ENCODE results near the gene GET4.
"Not testable (repeated sequence)": the region's sequence is repeated elsewhere in the genome, so short reads cannot be mapped to it uniquely, and the experiment has no call there.

The GET4 gene

GRCh38 chr7:872685-873084, 3.7 kb upstream of the GET4 start:
- not testable (repeated sequence) for DNase-seq

- DNase-seq = peak; percentile 79
Measured at GRCh38 chr7:873367-874002, 2.9 kb upstream of the GET4 start.

DNA sequence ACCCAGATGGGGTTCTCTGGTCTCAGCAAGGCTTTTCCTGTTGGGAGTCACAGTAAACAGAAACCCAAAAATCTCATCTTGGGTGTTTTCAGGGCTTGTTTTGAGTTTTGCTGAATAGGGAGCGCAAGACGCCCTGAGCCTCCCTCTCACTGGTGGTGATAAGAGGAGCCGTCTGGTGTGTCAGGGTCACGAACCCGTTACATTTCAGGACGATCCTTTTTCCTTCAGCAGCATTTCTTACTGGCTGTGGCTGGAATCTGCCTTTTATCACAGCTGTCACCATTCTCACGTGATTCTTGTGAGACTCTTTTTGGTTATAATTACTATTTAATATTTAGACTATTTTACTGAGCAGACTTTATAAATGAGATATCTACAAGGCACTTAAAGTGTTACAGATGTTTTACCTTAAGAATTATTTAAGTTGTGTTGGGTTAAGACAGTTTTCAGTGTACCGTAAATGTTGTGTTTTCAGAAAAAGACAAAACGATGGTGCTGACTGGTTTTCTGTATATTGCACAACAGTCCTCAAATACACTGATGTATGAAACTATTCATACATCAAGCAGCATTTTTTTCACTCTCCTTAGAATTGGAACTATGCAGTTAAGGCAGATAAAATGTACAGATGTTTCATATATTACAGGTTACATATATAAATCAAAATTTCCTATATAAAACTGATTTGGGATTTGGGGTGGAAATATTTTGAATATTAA, 2.2 kb upstream of the GET4 start:
- no peak for DNase-seq

GRCh38 chr7:875051-875450, 1.3 kb upstream of the GET4 start:
- no peak for DNase-seq

DNA sequence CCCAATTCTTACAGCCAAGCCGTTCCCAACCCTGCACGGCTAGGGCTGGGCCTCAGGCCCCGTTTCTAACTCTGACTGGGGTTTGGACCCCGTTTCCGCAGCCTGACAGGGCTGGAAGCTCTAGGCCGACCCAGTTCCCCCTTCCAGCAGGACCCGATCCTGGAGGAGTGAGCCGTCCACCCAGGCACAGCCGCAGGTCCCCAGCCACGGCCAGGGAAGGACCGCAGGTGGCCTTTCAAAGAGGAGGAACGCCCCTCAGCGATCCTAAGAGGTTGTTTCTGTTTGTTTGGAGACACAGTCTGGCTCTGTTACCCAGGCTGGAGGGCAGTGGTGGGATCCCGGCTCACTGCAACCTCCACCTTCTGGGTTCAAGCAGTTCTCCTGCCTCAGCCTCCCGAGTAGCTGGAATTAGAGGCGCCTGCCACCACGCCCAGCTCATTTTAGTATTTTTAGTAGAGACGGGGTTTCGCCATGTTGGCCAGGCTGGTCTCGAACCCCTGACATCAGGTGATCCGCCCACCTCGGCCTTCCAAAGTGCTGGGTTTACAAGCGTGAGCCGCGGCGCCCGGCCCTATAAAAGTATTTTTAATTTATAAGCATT, 778 bp upstream of the GET4 start:
- DNase-seq = no peak

DNA sequence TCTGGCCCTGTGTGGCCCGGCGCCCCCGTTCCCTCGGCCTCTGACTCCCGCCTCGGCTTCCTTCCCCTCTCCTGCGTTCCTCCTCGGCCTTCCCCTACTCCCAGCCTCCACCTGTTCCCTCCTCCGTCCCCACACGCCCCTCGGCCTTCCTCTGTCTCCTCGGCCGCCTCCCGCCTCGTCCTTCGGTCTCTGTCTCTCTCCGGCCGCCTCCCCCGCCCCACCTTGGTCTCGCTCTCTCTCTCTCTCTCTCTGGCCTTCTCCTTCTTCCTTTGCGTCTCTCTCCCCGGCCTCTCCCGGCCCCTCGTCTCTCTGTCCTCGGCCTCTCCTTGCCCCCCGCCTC, 588 bp downstream of the GET4 start:
- no peak for DNase-seq

- DNase-seq = peak; percentile 38
Measured at GRCh38 chr7:877312-878232, 1.2 kb downstream of the GET4 start.

GRCh38 chr7:879093-879492, 2.7 kb downstream of the GET4 start:
- no peak for DNase-seq

- no peak for DNase-seq
Measured at GRCh38 chr7:879706-880105, 3.4 kb downstream of the GET4 start.

DNA sequence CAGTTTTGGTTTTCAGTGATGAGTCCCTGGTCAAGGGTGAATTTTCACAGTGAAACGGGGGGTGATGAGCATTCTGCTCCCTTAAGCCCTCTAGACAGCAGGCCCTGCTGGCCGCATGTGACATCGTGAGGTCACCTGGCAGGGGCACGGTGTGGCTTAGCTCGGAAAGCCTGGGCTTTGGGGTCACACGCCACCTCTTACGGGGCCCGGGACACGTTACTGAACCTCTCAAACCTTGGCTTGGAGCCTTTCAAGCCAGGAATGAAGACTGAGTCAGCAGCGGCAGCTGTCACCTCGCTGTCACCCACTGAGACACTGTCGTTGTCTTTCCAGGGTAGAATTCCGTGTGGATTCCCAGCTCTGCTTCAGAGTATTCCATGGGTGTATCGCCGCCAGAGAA, 4.1 kb downstream of the GET4 start:
- no peak for DNase-seq

DNA sequence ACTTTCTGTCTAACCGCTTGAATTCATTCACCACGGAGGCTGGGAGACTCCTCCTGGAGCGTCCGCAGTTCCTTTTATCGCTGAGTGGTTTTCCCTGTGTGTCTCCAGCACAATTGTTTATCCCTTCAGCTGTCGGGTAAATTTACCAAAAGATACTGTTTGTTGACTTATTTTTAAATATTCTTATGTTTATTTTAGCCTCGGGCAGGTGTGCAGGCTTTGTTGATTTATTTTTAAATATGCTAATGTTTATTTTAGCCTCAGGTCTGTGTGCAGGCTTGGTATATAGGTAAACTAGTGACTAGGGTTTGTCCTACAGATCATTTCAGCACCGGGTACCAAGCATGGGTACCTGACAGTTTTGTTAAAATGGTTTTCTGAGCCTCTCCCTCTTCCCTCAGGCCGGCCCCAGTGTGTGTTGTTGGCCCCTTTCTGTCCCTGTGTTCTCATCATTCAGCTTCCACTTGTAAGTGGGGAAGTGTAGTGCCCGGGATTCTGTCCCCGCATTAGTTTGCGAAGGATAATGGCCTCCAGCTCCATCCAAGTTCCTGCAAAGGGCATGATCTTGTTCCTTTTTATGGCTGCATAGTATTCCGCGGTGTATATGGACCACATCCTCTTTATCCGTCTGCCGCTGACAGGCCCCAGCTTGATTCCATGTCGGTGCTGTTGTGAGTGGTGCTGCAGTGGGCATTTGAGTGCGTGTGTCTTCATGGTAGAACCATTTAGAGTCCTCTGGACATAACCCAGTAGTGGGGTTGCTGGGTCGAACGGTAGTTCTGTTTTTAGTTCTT, 5.3 kb downstream of the GET4 start:
- DNase-seq = no peak

- no peak for DNase-seq
Measured at GRCh38 chr7:882336-883035, 6.1 kb downstream of the GET4 start.

GRCh38 chr7:883055-884021, 7.0 kb downstream of the GET4 start:
- DNase-seq = no peak

- DNase-seq = no peak
Measured at GRCh38 chr7:884191-885003, 8.0 kb downstream of the GET4 start.

GRCh38 chr7:885261-885892, 9.0 kb downstream of the GET4 start:
- DNase-seq = no peak

GRCh38 chr7:885893-886625, 9.7 kb downstream of the GET4 start:
- no peak for DNase-seq

DNA sequence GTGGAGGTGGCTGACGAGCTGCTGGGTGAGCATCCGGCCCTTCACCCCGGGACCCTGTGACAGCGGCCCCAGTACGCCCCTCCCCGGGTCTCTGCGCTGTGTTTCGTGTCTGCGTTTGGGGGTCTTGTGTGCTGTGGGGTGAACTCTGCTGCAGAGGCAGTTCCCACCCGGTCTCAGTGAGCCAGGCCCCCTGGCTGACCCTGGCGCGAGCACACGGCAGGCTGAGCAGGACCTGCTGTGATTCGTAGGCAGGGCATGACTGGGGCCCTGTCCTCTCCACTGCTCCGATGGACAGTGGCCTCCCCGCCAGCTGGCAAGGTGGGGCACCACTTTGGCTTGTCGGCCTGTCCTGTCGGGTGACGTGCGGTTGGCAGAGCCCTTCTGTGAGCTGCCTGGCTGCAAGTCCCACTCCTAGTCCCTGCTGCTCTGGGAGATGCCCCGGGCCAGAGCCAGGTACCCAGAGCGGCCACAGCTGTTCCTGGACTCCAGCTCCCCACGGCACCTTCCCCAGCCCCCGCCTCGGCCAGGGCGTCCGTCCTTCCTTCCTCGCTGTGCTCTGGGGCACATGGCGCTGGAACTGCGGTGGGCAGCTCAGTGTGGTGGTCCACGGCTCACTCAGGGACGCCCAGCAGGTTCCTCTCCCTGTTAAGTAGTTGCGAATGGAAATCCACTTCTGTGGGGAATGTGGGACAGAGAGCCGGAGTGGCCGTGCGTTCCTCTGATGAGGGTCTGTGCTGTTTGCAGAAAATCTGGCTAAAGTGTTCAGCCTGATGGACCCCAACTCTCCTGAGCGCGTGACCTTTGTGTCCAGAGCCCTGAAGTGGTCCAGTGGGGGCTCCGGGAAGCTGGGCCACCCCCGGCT, 10.5 kb downstream of the GET4 start:
- no peak for DNase-seq

DNA sequence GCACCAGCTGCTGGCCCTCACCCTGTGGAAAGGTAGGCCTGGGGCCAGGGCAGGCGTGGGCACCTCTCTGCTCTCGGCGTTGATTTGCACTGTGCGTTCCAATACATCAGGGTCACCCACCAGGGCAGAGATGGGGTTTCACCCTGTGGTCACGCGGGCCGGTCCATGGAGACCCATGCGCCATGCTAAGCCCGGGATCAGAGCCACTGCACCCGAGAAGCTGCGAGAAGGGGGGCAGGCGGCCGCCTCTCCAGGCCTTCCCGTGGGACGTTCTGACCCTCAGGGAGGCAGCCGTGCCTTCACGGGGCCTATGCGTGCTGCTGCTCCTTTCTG, 11.1 kb downstream of the GET4 start:
- no peak for DNase-seq

Measured in stimulated activated CD8-positive, alpha-beta memory T cell treated with anti-CD3 and anti-CD28 coated beads, Interleukin-4, amount 100 ng/mL, for 48 hours (primary cell).